GM21367 (cell line): ENCODE data around the gene OR1L1.

Experiments used
- ATAC-seq: cut with Tn5 transposase; IDR thresholded peaks from one replicate; pipeline ENCODE4 v1.9.1; 2021; ENCODE audit not compliant: unreplicated experiment

OR1L1 gene, protein sequence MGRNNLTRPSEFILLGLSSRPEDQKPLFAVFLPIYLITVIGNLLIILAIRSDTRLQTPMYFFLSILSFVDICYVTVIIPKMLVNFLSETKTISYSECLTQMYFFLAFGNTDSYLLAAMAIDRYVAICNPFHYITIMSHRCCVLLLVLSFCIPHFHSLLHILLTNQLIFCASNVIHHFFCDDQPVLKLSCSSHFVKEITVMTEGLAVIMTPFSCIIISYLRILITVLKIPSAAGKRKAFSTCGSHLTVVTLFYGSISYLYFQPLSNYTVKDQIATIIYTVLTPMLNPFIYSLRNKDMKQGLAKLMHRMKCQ

DNA sequence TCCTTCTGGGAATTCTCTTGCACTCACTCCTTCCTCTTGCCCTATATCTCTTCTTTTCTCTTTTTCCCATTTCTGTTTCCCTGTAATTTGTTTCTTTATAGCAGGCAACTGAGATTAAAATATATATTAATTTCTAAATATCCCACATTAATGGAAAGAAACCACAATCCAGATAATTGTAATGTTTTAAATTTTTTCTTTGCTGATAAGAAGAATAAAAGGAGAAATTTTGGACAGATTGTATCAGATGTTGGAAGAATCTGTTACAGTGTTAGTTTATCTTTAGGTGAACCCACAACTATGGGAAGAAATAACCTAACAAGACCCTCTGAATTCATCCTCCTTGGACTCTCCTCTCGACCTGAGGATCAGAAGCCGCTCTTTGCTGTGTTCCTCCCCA lies at the start of gene OR1L1:
Gene OR1L1, plus strand, starts transcription at position 301 of the 400 bp plus-strand sequence. Its CDS starts 0 bp downstream, at position 301.
- ATAC-seq, result no peak

- no peak for ATAC-seq
These were observed 47.2 kb upstream of the OR1L1 start, which contains the start of gene OR1Q1 for GRCh38 chr9:122614362-122614761. Gene OR1Q1 (plus strand): TSS chr9:122614738. CDS start chr9:122614738, 0 bp downstream.

DNA sequence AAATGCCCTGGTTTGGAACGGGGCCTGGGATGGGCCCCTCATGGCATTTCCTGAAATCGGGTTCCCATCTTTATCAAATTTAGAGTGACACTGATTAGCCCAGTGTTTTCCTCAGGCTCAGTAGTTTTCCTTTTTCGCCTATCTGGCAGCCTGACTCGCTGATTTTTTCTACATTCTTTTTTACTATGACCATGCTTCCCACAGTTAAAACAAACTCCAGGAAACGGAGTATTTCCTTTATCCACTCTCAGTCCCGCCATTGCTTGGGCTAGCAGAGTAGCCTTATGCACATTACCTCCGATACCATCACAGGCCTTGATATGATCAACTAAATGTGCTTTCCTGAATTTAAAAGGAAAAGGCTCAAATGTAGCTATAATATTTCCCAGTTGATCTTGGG lies 41.5 kb upstream of the OR1L1 start:
- ATAC-seq, result no peak

GRCh38 chr9:122642226-122642625 lies 19.3 kb upstream of the OR1L1 start:
- ATAC-seq, result no peak

- ATAC-seq, result no peak
These were observed 5.1 kb upstream of the OR1L1 start for GRCh38 chr9:122656378-122656777.

DNA sequence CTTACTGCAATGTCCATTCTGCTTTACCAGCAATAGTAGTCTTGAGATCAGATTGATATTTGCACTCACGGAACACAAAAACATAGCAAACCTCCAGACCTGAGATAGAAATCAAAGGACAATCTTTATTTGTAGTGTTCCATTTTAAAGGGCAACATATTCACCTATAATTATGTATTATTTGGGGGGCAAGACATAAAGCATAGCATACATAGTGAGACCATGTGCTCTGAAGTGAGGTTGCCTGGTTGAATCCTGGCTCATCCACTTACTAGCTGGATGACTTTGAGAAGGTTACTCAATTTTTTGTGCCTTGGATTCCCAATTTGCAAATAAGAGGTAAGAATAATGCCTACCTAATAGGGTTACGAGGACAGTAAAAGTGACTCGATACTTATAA lies 4.0 kb upstream of the OR1L1 start, which contains the start of gene OR1B1:
Gene OR1B1, minus strand, starts transcription at position 101 of the 400 bp plus-strand sequence.
- no peak for ATAC-seq

GRCh38 chr9:122672481-122672880 lies 11.0 kb downstream of the OR1L1 start:
- ATAC-seq, result no peak

GRCh38 chr9:122684851-122685250 lies 23.3 kb downstream of the OR1L1 start:
- no peak for ATAC-seq

DNA sequence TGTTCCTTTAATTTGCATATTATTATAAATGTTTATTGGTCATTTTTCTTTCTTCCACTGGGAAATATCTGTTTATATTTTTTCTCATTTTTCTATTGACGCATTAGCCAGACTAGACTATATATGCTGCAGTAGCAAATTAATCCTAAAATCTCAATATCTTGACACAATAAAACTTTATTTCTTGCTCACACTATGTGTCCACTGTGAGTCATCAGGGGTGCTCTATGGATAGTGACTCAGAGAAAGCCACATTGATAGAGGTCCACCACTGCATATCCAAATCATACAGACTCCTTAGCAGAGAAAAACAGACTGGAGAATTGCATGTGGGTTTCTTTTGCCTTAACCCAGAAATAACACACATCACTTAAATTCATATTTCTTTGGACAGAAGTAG lies 34.2 kb downstream of the OR1L1 start:
- ATAC-seq, result no peak
